ENCODE data around the gene MXRA8. TPM values are rescaled to one million over a fixed set of nuclear protein-coding genes. Genes with fewer than 3 reads are reported as not detected.
A peak's percentile ranks its signal among the peaks of the same experiment; 100 is the strongest.

Gene MXRA8
- total RNA-seq = under 1 TPM; 0.92 to 0.98 TPM

GRCh38 chr1:1358433-1359271, at the start of gene MXRA8:
TSS of gene MXRA8 (minus strand) at chr1:1358555. CDS start at chr1:1358504, 51 bp downstream.
- Mint-ChIP-seq H3K27me3 (peaks cover 3% of the 10 kb centered on the region), H3K4me3 (no peak within 1 kb of the TSS), H3K4me1 (ENCODE audit: low read depth) (peaks cover 19% of the 10 kb centered on the region), H3K36me3 (ENCODE audit: low read depth) (no peaks in the 10 kb centered on the region), H3K9me3 (no peaks in the 10 kb centered on the region), H3K27ac (no peak within 1 kb of the TSS)
- POLR2A ChIA-PET = interaction anchor here (2.4 kb wide), 1 partner anchor 13 kb away, joined by 10 read pairs; no protein-coding TSS in a partner anchor
- intact Hi-C loops (cut with micrococcal nuclease) = no loop called here
- ATAC-seq (peak; percentile 60), DNase-seq (peak; percentile 62)
- TF ChIP-seq, protein P1, sequence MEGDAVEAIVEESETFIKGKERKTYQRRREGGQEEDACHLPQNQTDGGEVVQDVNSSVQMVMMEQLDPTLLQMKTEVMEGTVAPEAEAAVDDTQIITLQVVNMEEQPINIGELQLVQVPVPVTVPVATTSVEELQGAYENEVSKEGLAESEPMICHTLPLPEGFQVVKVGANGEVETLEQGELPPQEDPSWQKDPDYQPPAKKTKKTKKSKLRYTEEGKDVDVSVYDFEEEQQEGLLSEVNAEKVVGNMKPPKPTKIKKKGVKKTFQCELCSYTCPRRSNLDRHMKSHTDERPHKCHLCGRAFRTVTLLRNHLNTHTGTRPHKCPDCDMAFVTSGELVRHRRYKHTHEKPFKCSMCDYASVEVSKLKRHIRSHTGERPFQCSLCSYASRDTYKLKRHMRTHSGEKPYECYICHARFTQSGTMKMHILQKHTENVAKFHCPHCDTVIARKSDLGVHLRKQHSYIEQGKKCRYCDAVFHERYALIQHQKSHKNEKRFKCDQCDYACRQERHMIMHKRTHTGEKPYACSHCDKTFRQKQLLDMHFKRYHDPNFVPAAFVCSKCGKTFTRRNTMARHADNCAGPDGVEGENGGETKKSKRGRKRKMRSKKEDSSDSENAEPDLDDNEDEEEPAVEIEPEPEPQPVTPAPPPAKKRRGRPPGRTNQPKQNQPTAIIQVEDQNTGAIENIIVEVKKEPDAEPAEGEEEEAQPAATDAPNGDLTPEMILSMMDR (IDR thresholded peaks at IDR 0.05) = no peak
- CTCF ChIA-PET = no interaction called here

- H3K4me3 Mint-ChIP-seq = peak overlapping the region; percentile 96
- peaks cover 35% of the 10 kb centered on the region for H3K4me1 Mint-ChIP-seq (ENCODE audit: low read depth)
- POLR2A ChIA-PET = interaction anchor here (0.5 to 4.2 kb wide), 14 partner anchors 10 to 436 kb away, joined by 3 to 33 read pairs (median 6); partner anchors contain the start of genes ANKRD65, AURKAIP1 and CCNL2
- intact Hi-C loops (cut with micrococcal nuclease) = no loop called here
- no peaks in the 10 kb centered on the region for H3K9me3 Mint-ChIP-seq
- peak; percentile 49 for DNase-seq
- peaks cover 45% of the 10 kb centered on the region for H3K36me3 Mint-ChIP-seq (ENCODE audit: low read depth)
- H3K27me3 Mint-ChIP-seq = no peaks in the 10 kb centered on the region
- H3K27ac Mint-ChIP-seq = peak overlapping the region; percentile 90
- ATAC-seq = peak; percentile 11
- CTCF ChIA-PET = interaction anchor here (0.7 to 2.4 kb wide), 7 partner anchors 9 to 59 kb away, joined by 3 to 9 read pairs (median 4); partner anchors contain the start of gene CCNL2
- TF ChIP-seq, protein P1 (IDR thresholded peaks at IDR 0.05) = no peak
Measured at GRCh38 chr1:1407636-1408318, 49.4 kb upstream of the MXRA8 start.

- intact Hi-C loops (cut with micrococcal nuclease) = no loop called here
- peaks cover 51% of the 10 kb centered on the region for H3K36me3 Mint-ChIP-seq (ENCODE audit: low read depth)
- DNase-seq (peak; percentile 97), ATAC-seq (peak; percentile 97)
- H3K27me3 Mint-ChIP-seq = no peaks in the 10 kb centered on the region
- TF ChIP-seq, protein P1 (IDR thresholded peaks at IDR 0.05) = no peak
- H3K27ac Mint-ChIP-seq = peak within 1 kb of the TSS; percentile 91
- POLR2A ChIA-PET = interaction anchor here (1.0 to 4.2 kb wide), 13 partner anchors 9 to 393 kb away, joined by 3 to 33 read pairs (median 7); partner anchors contain the start of genes ANKRD65, AURKAIP1, CCNL2 and ISG15
- no peaks in the 10 kb centered on the region for H3K9me3 Mint-ChIP-seq
- CTCF ChIA-PET = interaction anchor here (0.6 to 2.4 kb wide), 5 partner anchors 8 to 1032 kb away, joined by 3 to 9 read pairs (median 7); partner anchors contain the start of gene CCNL2
- peaks cover 41% of the 10 kb centered on the region for H3K4me1 Mint-ChIP-seq (ENCODE audit: low read depth)
- peak within 1 kb of the TSS; percentile 96 for H3K4me3 Mint-ChIP-seq
Measured at GRCh38 chr1:1406821-1407635, 48.7 kb upstream of the MXRA8 start, which contains the start of gene MRPL20. TSS of gene MRPL20 (minus strand) at chr1:1407293. CDS start at chr1:1407217, 76 bp downstream.

GRCh38 chr1:1406101-1406820, 47.9 kb upstream of the MXRA8 start:
- CTCF ChIA-PET = interaction anchor here (0.6 to 0.8 kb wide), 2 partner anchors 34 to 1032 kb away, joined by 3 read pairs; no protein-coding TSS in a partner anchor
- peaks cover 58% of the 10 kb centered on the region for H3K36me3 Mint-ChIP-seq (ENCODE audit: low read depth)
- DNase-seq (peak; percentile 35), ATAC-seq (no peak)
- H3K27ac Mint-ChIP-seq = peak overlapping the region; percentile 91
- peaks cover 48% of the 10 kb centered on the region for H3K4me1 Mint-ChIP-seq (ENCODE audit: low read depth)
- intact Hi-C loops (cut with micrococcal nuclease) = no loop called here
- POLR2A ChIA-PET = interaction anchor here (0.7 to 4.2 kb wide), 7 partner anchors 8 to 393 kb away, joined by 3 to 33 read pairs (median 7); partner anchors contain the start of genes AURKAIP1, CCNL2 and ISG15
- TF ChIP-seq, protein P1 (IDR thresholded peaks at IDR 0.05) = no peak
- H3K27me3 Mint-ChIP-seq = no peaks in the 10 kb centered on the region
- H3K9me3 Mint-ChIP-seq = no peaks in the 10 kb centered on the region
- H3K4me3 Mint-ChIP-seq = peak overlapping the region; percentile 96
